Vagina (tissue), 2 donors: ENCODE data around the gene PARP6.

Experiments used
- POLR2A ChIP-seq, 2 donors: fragments of 450-650 bp; IDR thresholded peaks; one replicate each; pipeline ENCODE4 v1.6.1; 2017; ENCODE audit warnings: antibody characterized with exemption in 2 of 2, mild to moderate bottlenecking in 2 of 2, moderate library complexity in 2 of 2
- POLR2AphosphoS5 ChIP-seq, 2 donors: sonication (generic); formaldehyde crosslinking; IDR thresholded peaks; one replicate each; pipeline ENCODE4 v1.9.0; 2017; ENCODE audit warnings: antibody characterized with exemption in 2 of 2, mild to moderate bottlenecking in 2 of 2, low read depth in 1 of 2; ENCODE audit not compliant: insufficient read depth in 1 of 2
- TF ChIP-seq, protein P1 (sequence below), 3 experiments: fragments of 450-650 bp in 2 of 3; fragments of 200-600 bp in 1 of 3; sonication (generic) in 1 of 3; IDR thresholded peaks; one replicate each; pipeline ENCODE4 v1.5.1; 2017 to 2019; ENCODE audit warnings: antibody characterized with exemption in 3 of 3, mild to moderate bottlenecking in 2 of 3, moderate library complexity in 2 of 3

DNA sequence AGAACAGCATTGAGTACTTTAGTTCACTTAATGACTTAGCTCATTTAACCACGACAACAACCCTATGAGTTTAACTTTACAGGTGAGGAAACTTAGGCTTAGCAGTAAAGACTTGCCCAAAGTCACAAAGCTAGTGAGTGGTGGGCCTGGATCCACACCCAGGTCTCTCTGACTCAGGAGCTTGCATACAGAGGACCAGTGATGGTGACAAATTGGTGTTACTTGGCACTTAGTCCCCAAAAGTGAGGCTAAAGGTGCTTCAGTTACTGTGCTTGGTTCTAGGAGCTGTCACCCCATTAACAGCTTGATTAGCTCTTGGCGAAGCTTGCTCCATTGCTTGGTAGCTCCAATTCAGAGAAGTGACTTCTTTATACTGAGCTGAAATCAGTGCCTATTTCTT is 41.5 kb upstream of the PARP6 start:
- TF ChIP-seq POLR2AphosphoS5 (IDR thresholded peaks at IDR 0.05; ENCODE audit: insufficient read depth in 1 of 2, low read depth in 1 of 2) (no peak), POLR2A (IDR thresholded peaks at IDR 0.05) (no peak)
- TF ChIP-seq, protein P1, sequence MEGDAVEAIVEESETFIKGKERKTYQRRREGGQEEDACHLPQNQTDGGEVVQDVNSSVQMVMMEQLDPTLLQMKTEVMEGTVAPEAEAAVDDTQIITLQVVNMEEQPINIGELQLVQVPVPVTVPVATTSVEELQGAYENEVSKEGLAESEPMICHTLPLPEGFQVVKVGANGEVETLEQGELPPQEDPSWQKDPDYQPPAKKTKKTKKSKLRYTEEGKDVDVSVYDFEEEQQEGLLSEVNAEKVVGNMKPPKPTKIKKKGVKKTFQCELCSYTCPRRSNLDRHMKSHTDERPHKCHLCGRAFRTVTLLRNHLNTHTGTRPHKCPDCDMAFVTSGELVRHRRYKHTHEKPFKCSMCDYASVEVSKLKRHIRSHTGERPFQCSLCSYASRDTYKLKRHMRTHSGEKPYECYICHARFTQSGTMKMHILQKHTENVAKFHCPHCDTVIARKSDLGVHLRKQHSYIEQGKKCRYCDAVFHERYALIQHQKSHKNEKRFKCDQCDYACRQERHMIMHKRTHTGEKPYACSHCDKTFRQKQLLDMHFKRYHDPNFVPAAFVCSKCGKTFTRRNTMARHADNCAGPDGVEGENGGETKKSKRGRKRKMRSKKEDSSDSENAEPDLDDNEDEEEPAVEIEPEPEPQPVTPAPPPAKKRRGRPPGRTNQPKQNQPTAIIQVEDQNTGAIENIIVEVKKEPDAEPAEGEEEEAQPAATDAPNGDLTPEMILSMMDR (IDR thresholded peaks at IDR 0.05), result no peak
